HG02642 (cell line): ENCODE measurements around the gene TMEM151B.
"Not testable (repeated sequence)": the region's sequence is repeated elsewhere in the genome, so short reads cannot be mapped to it uniquely, and the experiment has no call there.

Experiments used
- ATAC-seq: cut with Tn5 transposase; IDR thresholded peaks from one replicate; pipeline ENCODE4 v1.9.1; 2021; ENCODE audit warnings: mild to moderate bottlenecking; ENCODE audit not compliant: unreplicated experiment, poor library complexity

The TMEM151B gene

GRCh38 chr6:44298864-44299263 is 28.6 kb downstream of the TMEM151B start:
- ATAC-seq, result no peak

GRCh38 chr6:44300292-44300823 is 30.1 kb downstream of the TMEM151B start:
- no peak for ATAC-seq

DNA sequence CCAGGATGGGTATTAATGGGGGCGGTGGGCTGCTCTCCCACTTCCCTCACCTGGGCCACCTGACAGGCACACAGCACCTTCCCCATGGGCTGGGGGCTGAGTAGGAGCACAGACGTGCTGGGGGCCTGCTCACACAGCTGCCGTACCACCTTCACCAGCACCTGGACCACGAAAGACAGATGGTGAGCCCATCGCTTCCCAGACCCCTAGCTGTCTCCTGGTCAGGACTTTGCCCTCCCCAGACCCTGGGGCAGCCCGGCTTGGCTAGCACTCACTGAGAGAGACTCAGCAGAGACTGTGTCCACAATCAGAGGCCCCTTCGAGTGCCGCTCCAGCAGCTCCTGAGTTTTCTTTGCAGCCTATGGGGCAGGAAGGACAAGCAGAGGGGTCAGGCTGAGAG is 30.9 kb downstream of the TMEM151B start:
- no peak for ATAC-seq

GRCh38 chr6:44301782-44302564 is 31.7 kb downstream of the TMEM151B start:
- ATAC-seq, result no peak

GRCh38 chr6:44302856-44303255 is 32.6 kb downstream of the TMEM151B start:
- ATAC-seq, result no peak

DNA sequence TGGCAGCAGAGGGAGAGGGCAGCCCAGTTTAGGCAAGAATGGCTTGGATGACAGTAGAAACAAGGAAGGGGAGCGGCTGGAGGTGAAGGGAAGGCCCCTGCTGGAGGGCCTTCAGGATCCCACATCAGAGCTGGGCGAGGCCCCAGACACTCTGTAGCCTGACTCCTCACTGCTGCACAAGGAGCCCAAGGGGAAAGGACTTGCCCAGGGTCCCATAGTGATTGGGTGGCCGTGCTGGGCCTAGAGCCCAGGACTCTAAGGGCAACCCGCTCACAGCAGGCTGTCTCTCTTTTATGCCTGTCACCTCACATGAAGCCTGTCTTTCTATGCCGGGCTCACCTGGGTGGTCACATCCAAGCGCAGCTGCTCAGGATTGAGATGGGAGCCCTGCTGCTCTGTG is 33.6 kb downstream of the TMEM151B start:
- no peak for ATAC-seq

DNA sequence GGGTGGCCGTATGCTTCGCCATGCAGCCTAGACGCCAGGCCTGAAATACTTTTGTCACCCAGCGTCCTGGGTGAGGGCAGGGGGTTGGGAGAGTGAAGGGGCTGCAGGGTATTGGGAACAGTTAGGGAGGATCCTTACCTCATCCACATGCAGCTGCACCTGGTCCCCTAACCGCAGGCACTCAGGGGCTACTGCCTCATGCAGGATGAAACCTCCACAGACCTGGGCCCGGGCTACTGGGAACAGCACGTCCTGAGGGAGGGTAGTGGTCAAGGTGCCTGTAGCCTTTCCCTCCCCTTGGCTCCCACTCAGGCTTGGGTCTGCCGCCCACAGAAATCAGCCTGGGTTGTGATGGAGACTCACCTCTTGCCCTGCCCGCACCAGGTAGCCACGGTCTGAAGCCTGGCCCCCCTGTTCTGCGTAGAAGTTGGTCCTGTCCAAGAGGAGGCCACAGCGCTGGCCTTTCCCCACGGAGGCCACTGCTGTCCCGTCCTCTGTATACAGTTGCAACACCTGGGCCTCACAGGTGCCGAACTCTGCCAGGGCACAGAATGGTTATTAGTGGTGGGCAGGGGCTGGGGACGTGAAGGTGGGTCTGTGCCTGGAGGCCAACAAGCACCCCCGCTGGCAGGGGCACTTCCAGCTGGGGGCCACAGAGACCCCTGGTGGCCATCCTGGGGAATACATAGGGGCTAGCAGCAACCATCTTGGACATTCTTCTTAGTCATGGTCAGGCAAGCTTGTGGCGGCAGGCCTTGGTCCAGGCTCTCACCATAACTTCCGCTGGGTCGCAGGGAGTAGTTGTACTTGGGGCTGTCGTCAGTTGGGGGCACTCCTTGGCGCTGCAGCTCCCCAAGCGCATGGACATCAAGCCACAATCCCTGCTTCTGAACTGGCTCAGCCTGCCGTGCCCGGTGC is 34.3 kb downstream of the TMEM151B start:
- ATAC-seq, result peak; percentile 58

DNA sequence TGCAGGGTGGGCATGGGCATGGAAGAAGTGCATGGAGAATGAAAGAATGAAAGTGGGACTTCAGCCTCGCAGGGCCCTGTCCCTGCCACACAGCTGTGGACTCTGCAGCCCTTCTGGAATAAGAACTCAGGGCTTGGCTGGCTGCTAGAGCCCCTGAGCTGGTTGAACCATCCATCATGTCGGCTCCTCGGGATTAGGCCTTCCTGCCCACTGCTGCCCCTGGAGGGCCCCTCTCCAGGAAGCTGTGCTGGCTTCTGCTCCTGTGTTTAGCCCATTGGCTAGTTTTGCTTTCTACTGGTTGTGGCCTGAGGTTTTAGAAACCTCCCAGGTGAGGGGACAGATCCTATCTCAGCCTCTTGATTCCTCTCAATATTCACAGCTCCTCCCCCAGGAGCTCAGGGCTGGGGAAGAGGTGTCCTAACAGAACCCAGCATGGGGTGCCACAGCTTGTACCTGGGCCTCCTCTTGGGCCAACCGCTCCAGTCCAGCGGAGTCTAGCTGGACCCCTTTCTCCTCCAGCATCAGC is 35.0 kb downstream of the TMEM151B start:
- ATAC-seq, result no peak

DNA sequence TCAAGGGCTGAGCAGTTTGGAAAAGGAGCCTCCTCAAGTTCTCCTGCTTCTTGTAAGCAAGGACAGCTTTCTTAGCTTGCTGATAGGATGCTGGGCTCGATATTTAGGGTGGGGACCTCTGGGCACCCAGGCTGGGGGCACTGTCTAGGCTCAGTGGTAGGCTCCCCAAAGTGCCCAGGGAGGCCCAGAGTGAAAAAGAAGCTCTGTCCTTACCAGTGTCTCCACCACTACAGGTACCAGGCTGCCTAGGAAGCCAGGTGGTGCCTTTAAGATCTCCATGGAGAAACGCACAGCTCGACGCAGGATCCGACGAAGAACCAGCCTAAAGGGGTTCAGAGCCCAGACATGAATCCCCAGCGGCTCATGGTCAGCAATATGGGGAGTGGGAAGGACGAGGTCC is 36.5 kb downstream of the TMEM151B start:
- ATAC-seq, result no peak

GRCh38 chr6:44307217-44307616 is 37.0 kb downstream of the TMEM151B start:
- no peak for ATAC-seq

DNA sequence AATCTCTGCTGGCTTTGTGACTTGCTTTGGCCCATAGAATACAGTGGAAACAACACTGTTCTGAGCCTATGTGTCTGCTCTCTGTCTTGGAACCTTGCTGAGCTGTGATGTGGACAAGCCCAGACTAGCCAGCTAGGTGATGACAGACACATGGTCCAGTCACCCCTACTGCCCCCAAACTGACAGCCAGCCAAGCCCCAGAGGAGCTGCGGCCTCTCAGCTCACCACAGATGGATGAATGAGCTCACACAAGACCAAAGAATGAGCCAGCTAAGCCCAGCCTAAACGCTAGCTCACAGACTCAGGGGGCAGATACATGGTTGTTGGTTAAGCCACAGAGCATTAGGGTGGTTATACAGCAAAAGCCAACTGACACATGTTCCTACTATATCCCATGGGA is 38.8 kb downstream of the TMEM151B start:
- no peak for ATAC-seq

- ATAC-seq, result no peak
These were observed 39.4 kb downstream of the TMEM151B start for GRCh38 chr6:44309631-44310030.

DNA sequence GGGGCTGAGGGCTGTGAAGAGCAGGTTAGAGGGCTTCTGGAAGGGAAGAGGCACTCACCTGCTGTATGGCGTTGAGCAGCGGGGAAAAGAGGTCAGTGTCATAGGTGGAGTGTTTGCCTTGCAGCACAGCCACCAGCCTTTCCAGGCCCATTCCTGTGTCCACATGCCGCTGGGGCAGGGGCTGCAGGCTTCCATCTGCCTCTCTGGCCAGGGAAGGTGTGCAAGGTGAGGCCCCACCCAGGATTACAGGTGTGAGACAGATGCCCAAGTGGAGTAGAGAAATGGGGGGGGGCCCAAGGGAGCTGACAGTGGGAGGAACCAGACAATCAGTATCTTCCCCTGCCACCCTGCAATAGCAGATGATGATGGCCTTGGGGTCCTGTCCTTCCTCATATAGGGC is 40.0 kb downstream of the TMEM151B start:
- no peak for ATAC-seq

- ATAC-seq, result no peak
These were observed 41.1 kb downstream of the TMEM151B start for GRCh38 chr6:44311304-44311703.

- no peak for ATAC-seq
These were observed 41.5 kb downstream of the TMEM151B start for GRCh38 chr6:44311767-44312166.

GRCh38 chr6:44312901-44313788 is 42.9 kb downstream of the TMEM151B start, which contains the start of gene AARS2:
Gene AARS2 (minus strand): TSS chr6:44313347. CDS start chr6:44313323, 24 bp downstream.
- peak; percentile 93 for ATAC-seq

- not testable (repeated sequence) for ATAC-seq
These were observed 44.4 kb downstream of the TMEM151B start for GRCh38 chr6:44314657-44315056.

DNA sequence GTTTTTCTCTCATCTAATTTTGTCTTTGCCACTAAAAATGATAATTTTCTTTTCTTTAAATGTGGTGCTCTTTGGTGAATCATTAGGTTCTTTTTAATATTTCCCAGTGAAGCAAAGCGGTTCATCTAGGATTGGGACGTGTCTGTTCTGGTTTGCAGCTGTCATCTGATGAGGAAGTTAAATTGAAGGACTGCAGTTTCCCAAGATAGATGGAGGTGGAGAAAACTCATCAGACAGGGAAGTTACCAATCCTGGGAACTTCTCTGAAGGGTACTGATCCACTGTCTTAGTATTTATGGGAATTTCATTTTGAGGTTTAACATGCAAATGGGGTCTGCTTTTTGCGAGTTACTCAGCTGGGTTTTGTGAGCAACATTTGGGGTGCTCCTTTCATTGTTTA is 45.3 kb downstream of the TMEM151B start:
- ATAC-seq, result no peak

DNA sequence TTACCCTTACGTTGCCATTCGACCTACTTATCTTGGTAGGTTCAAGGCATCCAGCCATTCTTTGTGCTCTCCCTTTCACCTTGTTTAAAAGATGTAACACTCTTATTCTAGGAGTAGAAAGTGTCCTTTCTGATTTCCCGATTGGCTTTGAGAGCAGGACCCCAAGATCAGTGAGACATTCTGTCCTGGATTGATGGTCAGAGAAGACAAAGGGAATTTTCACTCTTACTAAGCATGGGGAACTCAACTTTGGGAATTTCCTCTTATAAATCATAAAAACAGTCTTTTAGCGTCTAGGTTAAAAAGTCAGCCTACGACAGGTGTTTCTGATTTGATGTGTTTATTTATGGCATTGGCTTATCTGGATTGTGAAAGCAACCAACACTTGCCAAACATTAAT is 45.7 kb downstream of the TMEM151B start:
- ATAC-seq, result no peak

- no peak for ATAC-seq
These were observed 46.2 kb downstream of the TMEM151B start for GRCh38 chr6:44316481-44316880.
